Suprapubic skin (tissue), 4 donors: ENCODE measurements around the gene CPTP. TPM values are rescaled to one million over a fixed set of nuclear protein-coding genes. Genes with fewer than 3 reads are reported as not detected.

Source experiments
- DNase-seq, 2 donors: peaks; one replicate each; pipeline ENCODE4 v3.0.0-alpha.2; 2019; ENCODE audit warnings: low spot score in 2 of 2
- H3K27ac ChIP-seq: fragments of 200-600 bp; sonication (generic); one replicate; pipeline ENCODE4 v1.5.1; 2019
- H3K27me3 ChIP-seq: fragments of 200-600 bp; sonication (generic); one replicate; pipeline ENCODE4 v1.5.1; 2019
- H3K36me3 ChIP-seq: fragments of 200-600 bp; sonication (generic); one replicate; pipeline ENCODE4 v1.5.1; 2019
- H3K4me1 ChIP-seq: fragments of 200-600 bp; sonication (generic); one replicate; pipeline ENCODE4 v1.5.1; 2019
- H3K4me3 ChIP-seq: fragments of 200-600 bp; sonication (generic); one replicate; pipeline ENCODE4 v1.5.1; 2019; ENCODE audit warnings: mild to moderate bottlenecking
- H3K9me3 ChIP-seq: fragments of 200-600 bp; sonication (generic); one replicate; pipeline ENCODE4 v1.5.1; 2019
- CTCF ChIP-seq, 2 donors: fragments of 200-600 bp in 1 of 2; fragments of 450-650 bp in 1 of 2; sonication (generic) in 1 of 2; IDR thresholded peaks; one replicate each; pipeline ENCODE4 v1.5.1; 2016 to 2019; ENCODE audit warnings: antibody characterized with exemption in 2 of 2, mild to moderate bottlenecking in 1 of 2, moderate library complexity in 1 of 2
- EP300 ChIP-seq: sonication (generic); formaldehyde crosslinking; IDR thresholded peaks from one replicate; pipeline ENCODE4 v1.6.1; 2017; ENCODE audit warnings: antibody characterized with exemption
- POLR2A ChIP-seq, 2 donors: fragments of 450-650 bp; IDR thresholded peaks; one replicate each; pipeline ENCODE4 v1.6.1; 2017; ENCODE audit warnings: antibody characterized with exemption in 2 of 2, mild to moderate bottlenecking in 2 of 2, moderate library complexity in 2 of 2
- POLR2AphosphoS5 ChIP-seq, 3 donors: sonication (generic); formaldehyde crosslinking; IDR thresholded peaks; one replicate each; pipeline ENCODE4 v1.6.1; 2017; ENCODE audit warnings: antibody characterized with exemption in 3 of 3
- WGBS: methylation state at CpG from one replicate; pipeline ENCODE4 v1.1.5; 2018; 5-methylcytosine and 5-hydroxymethylcytosine counted together
- total RNA-seq, 4 donors: library from RNA; depleted of rRNA; stranded (reverse); fragments of >200 nt; gene quantifications; one replicate each; pipeline ENCODE4 v1.1.0, GENCODE V29; 2016

Gene CPTP
- total RNA-seq, 4 donors from 2014 or later, result 32.5 to 60.4 (median 54.3) TPM

GRCh38 chr1:1280782-1281481 is 43.7 kb upstream of the CPTP start:
- no peaks in the 10 kb centered on the region for H3K9me3 ChIP-seq
- no peak overlapping the region for H3K27ac ChIP-seq
- peaks cover 12% of the 10 kb centered on the region for H3K4me1 ChIP-seq
- no peak overlapping the region for H3K4me3 ChIP-seq
- no peaks in the 10 kb centered on the region for H3K36me3 ChIP-seq
- TF ChIP-seq CTCF (IDR thresholded peaks at IDR 0.05) (no peak), EP300 (no peak), POLR2AphosphoS5 (IDR thresholded peaks at IDR 0.05) (no peak), POLR2A (IDR thresholded peaks at IDR 0.05) (no peak)
- DNase-seq, result no peak
- 87% methylated on average over 15 of the region's 21 CpGs for WGBS
- H3K27me3 ChIP-seq, result peaks cover 15% of the 10 kb centered on the region

- no peak overlapping the region for H3K4me3 ChIP-seq
- H3K9me3 ChIP-seq, result no peaks in the 10 kb centered on the region
- H3K27ac ChIP-seq, result no peak overlapping the region
- DNase-seq, result no peak
- TF ChIP-seq EP300, result no peak
- peaks cover 12% of the 10 kb centered on the region for H3K4me1 ChIP-seq
- peaks cover 21% of the 10 kb centered on the region for H3K27me3 ChIP-seq
- 46% methylated on average over 5 of the region's 26 CpGs for WGBS
- H3K36me3 ChIP-seq, result no peaks in the 10 kb centered on the region
Measured at GRCh38 chr1:1281533-1282321, 42.9 kb upstream of the CPTP start.

GRCh38 chr1:1282998-1283397 is 41.6 kb upstream of the CPTP start:
- H3K4me3 ChIP-seq, result no peak overlapping the region
- H3K9me3 ChIP-seq, result no peaks in the 10 kb centered on the region
- peaks cover 12% of the 10 kb centered on the region for H3K4me1 ChIP-seq
- no peaks in the 10 kb centered on the region for H3K36me3 ChIP-seq
- peaks cover 32% of the 10 kb centered on the region for H3K27me3 ChIP-seq
- no peak for TF ChIP-seq CTCF (IDR thresholded peaks at IDR 0.05)
- no peak for TF ChIP-seq POLR2AphosphoS5 (IDR thresholded peaks at IDR 0.05)
- TF ChIP-seq POLR2A (IDR thresholded peaks at IDR 0.05), result no peak
- DNase-seq, result no peak
- H3K27ac ChIP-seq, result no peak overlapping the region
- WGBS, result 72% methylated on average over 9 of the region's 14 CpGs

GRCh38 chr1:1283821-1284220 is 40.8 kb upstream of the CPTP start:
- no peaks in the 10 kb centered on the region for H3K36me3 ChIP-seq
- no peaks in the 10 kb centered on the region for H3K9me3 ChIP-seq
- no peak overlapping the region for H3K4me3 ChIP-seq
- peaks cover 33% of the 10 kb centered on the region for H3K27me3 ChIP-seq
- no peak for DNase-seq
- WGBS, result 0% methylated on average over 2 of the region's 9 CpGs
- H3K4me1 ChIP-seq, result peaks cover 12% of the 10 kb centered on the region
- H3K27ac ChIP-seq, result no peak overlapping the region
- TF ChIP-seq POLR2A (IDR thresholded peaks at IDR 0.05), result no peak
- no peak for TF ChIP-seq EP300
- TF ChIP-seq CTCF (IDR thresholded peaks at IDR 0.05), result no peak
- no peak for TF ChIP-seq POLR2AphosphoS5 (IDR thresholded peaks at IDR 0.05)

GRCh38 chr1:1284221-1285101 is 40.1 kb upstream of the CPTP start:
- Histone ChIP-seq H3K9me3 (no peaks in the 10 kb centered on the region), H3K4me1 (peaks cover 12% of the 10 kb centered on the region), H3K27me3 (peaks cover 33% of the 10 kb centered on the region), H3K4me3 (no peak overlapping the region), H3K36me3 (no peaks in the 10 kb centered on the region), H3K27ac (no peak overlapping the region)
- no peak for DNase-seq
- WGBS, result 82% methylated on average over 6 of the region's 32 CpGs
- no peak for TF ChIP-seq EP300
- no peak for TF ChIP-seq CTCF (IDR thresholded peaks at IDR 0.05)
- TF ChIP-seq POLR2AphosphoS5 (IDR thresholded peaks at IDR 0.05), result no peak
- no peak for TF ChIP-seq POLR2A (IDR thresholded peaks at IDR 0.05)
